ENCODE data around the gene NOTCH1.
"Not testable (repeated sequence)": the region's sequence is repeated elsewhere in the genome, so short reads cannot be mapped to it uniquely, and the experiment has no call there.

NOTCH1 gene

GRCh38 chr9:136564379-136564988 lies 18.6 kb upstream of the NOTCH1 start:
- DNase-seq: no peak

GRCh38 chr9:136563646-136564325 lies 17.9 kb upstream of the NOTCH1 start:
- no peak for DNase-seq

DNA sequence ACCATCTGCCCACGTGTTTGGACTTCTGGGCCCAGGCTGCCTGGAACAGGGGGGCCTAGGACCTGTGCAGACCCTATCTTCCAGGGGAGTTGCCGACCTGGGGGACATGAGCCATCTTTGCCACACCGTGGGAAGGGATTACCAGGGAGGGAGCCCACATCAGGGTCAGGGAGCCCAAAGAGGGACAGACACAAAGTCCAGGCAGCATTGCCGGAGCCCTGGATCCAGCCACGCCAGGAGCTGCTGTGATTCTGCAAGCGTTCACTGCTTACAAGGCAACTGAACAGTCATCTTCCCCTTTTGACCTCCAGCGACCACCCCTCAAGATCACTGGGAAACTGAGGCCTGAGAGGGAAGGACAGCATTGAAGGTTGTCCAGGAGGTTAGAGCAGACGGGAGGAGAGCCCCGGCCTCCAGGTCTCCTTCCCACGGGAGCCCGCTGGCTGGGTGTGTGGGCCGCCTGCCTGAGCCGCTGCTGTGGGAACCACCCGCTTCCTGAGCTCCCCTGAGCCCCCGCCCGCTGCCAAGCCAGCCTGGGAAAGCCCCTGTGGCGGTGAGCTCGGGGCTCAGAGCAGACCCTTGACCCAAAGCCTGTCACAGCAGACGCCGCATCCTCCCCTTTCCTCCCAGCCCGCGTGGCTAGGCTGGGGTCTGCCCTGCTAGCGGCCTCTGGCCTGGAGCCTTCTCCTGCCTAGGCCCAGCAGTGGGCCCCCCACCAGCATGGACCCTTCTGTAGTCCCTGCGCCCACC lies 17.1 kb upstream of the NOTCH1 start:
- DNase-seq: no peak

DNA sequence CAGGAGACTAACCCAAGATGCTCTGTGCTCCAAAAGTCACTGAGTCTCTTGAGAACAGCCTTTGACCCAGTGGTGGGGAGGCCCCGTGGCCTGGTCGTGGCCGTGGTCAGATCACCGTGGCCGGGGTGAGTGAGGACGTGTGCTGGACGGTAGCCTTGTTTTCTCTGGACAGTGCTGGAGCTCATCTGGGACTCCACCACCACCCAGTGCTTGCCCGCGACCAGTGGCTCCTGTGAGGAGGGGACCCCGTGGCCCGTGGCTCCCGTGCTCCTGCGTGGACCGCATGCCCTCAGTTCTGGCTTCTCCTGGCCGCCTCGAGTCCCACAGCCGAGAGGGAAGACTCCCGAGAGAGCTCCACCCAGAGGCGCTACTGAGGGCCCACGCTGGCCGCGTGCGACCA lies 15.9 kb upstream of the NOTCH1 start:
- DNase-seq: no peak

DNA sequence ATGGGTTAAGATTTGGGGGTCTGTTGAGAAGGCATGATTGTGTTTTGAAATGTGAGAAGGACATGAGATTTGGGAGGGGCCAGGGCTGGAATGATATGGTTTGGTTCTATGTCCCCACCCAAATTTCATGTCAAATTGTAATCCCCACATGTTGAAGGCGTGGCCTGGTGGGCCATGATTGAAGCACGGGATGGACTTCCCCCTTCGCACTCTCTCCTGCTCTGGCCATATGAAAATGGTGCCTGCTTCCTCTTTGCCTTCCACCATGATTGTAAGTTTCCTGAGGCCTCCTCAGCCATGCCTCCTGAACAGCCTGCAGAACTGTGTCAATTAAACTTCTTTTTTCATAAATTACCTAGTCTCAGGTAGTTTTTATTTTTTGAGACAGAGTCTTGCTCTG lies 14.7 kb upstream of the NOTCH1 start:
- no peak for DNase-seq

- DNase-seq: not testable (repeated sequence)
Observed at GRCh38 chr9:136559371-136559770, 13.5 kb upstream of the NOTCH1 start.

GRCh38 chr9:136558846-136559245 lies 13.0 kb upstream of the NOTCH1 start:
- not testable (repeated sequence) for DNase-seq

DNA sequence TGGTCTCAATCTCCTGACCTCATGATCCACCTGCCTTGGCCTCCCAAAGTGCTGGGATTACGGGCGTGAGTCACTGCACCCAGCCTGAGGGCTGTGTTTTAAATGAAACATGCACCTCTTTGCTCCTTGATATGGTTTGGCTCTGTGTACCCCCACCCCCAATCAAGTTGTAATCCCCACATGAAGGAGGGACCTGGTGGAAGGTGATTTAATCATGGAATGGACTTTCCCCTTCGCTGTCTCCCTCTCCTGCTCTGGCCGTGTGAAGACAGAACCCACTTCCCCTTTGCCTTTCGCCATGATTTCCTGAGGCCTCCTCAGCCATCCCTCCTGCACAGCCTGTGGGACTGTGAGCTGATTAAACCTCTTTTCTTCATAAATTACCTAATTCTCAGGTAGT lies 12.5 kb upstream of the NOTCH1 start:
- no peak for DNase-seq

DNA sequence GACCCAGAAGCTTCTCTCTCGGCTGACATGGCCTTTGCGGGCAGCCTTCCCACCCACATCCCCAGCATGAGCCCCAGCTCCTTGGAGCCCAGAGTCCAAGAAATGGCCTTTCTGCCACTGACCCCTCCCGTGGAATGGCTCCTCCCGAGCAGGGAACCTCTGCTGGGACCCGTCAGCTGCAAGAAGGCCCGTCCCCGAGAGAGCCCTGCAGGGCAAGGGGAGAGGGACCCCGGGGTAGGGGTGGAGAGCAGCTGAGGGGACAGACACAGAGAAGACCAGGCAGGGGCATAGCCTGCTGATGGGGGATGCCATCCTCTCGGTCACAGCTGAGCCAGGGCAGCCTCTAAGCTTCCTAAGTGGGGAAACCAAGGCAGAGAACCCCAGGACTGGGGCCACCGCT lies 11.2 kb upstream of the NOTCH1 start:
- no peak for DNase-seq

DNA sequence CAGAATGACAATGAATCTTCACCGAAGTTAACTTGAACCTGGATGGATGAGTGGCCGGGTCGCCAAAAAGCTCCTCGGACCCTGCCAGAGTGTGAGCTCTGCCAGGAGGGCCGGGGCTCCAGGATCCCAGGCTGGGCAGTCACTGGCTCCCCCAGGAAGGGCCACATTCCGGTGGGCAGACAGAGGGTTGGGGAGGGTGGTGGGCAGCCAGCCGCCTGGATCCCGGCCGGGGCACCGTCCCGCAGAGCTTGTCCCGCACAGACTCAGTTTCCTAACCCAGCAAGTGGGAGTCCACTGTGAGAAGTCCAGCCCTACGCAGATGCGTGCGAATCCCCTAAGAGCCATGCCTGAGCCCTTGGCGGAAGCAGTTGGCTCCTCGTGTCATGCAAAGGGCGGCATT lies 10.3 kb upstream of the NOTCH1 start:
- DNase-seq: no peak

GRCh38 chr9:136554870-136555269 lies 9.0 kb upstream of the NOTCH1 start:
- DNase-seq: no peak

GRCh38 chr9:136553581-136553980 lies 7.7 kb upstream of the NOTCH1 start:
- DNase-seq: no peak

DNA sequence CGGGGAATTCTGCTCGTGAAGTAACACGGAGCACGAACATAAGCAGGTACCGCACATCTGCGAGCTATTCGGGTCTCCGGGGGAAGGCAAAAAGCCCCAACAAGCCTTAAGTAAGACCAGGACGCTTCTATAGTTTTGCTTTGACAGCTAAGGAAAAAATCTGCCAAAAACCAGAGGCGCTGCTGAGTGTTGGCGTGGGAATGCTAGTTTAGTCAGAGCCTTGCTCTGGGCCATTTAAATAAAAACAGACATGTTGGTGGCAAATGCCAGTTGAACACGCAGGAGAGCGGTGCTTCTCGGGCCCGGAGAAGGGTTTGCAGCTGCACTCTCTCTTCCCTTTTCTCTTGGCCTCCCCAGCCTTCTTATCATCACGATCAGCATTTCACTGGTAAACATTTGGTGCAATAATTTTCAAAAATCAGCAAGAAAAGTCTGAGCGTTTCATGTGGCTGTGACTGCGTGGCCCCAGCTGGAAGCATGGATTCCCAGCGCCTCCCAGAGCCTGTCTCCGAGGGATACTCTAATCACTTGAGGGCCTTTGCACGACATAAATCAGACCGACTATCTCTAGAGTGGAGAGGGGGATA lies 6.4 kb upstream of the NOTCH1 start:
- DNase-seq: peak; percentile 67

- DNase-seq: peak; percentile 48
Observed at GRCh38 chr9:136551401-136552116, 5.7 kb upstream of the NOTCH1 start.

DNA sequence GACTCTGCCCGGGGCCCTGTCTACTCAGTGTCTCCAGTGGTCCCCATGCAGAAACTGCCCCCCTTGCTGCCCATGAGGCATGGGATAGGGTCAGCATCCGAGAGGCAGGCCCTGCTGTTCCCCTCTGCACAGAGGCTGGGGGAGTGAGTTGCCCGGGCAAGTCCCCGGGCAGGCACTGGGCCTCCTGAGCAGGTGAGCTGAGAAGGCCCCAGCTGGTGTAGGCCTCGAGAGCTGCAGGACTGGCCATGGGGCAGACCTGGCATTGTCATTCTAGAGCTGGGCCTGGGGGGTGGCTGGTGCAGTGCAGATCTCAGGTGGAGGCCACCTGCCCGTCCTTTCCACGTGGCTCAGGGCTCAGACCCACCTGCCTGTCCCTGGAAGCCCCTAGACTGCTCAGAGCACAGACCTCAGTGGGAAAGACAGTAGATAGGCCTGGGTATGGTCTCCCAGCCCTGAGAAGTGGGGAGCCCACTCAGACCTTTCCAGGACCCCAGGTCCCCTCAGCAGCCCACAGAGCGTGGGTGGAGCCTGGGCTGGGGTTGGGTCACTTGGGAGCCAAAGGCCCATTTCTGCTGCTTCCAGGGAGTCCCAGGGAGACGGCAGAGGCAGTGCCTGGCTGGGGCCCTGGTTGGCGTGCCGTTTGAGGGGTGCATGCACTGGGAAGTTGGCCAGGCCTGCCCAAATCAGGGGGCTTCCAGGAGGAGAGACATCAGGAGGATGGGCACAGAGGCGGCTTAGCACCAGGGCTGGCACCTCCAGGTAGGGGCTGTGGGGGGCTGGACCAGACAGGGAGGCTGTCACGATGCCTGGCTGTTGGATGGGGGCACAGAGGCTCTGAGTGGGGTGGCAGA lies 4.8 kb upstream of the NOTCH1 start:
- DNase-seq: no peak

DNA sequence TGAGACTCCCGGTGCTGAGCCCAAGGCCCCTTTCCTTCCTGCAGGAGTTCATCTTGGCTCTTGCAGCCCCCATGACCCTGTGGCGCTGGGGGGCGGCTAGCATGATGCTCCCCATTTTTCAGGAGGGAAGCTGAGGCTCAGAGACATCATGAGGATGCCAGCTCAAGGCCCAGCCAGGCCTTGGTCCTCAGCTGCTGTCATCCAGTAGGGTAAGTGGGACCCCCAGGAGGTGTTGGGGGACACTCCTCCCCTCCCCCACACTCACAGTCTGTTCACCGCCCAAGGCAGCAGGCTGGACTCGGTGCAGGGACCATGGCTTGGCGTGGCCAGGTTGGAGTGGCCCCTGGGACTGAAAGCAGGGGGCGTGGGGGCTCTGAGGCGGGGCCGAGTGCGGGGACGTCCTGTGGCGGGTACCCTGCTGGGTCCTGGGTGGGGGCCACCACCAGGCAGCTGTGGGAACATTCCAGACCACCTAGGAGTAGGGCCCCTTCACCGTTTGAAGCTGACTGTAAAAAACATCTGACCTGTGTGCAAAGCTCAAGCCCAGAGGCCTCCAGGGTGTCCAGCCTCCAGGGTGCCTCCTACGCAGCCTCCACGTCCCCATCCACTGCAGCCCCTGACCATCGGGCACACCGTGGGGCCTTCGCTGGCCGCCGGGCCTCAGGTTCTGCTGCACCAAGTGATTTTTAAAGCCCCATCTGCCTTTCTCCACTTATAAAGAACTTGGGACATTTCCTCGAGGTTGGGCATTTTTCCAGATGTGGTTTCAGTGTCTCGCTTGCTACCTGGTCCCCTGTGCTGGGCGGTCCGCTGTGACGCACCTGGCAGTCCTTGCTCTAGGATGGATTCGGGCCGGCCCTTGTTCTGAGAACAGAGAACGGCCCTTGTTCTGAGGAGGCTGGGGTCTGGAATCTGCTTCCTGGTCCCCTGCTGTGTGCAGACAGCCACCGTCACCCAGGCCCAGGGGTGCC lies 3.4 kb upstream of the NOTCH1 start:
- no peak for DNase-seq

- no peak for DNase-seq
Observed at GRCh38 chr9:136547508-136548215, 1.8 kb upstream of the NOTCH1 start.

GRCh38 chr9:136546697-136547501 lies 1.1 kb upstream of the NOTCH1 start:
- DNase-seq: no peak

- DNase-seq: no peak
Observed at GRCh38 chr9:136545692-136545964, 220 bp downstream of the NOTCH1 start.
